Measurements from ENCODE around the gene TAF8.

DNA sequence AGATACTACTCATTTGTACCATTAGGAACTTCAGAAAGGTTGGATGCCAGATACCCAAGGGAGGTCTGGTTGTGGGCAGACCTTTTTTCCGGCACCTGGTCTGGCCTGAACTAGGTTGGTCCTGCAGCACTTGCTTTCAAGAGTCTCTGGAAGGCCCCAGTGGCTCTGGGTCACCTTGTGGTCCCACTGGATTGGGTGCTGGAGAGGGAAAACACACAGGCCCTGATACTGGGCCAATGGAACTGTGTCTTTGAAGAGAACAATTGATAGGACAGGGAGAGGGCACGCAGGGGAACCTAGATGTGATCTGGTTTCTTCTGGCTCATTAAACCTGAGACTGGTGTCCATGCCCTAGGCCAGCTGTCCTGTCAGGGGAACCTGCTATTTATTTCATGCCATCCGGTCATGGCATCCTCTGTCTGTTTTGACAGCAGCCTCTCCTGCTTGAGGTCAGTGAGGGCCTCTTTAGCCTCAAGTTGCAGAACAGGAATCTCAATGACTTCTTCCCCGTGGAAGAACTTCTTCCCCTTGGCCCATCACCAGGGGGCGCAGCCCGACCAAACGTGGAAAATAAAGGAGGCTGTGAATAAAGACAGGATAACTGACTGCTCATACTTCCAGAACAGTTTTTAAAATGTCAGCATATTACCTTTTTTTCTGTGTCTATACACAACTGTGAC is 25.0 kb downstream of the TAF8 start:
- TF ChIP-seq, protein P1, sequence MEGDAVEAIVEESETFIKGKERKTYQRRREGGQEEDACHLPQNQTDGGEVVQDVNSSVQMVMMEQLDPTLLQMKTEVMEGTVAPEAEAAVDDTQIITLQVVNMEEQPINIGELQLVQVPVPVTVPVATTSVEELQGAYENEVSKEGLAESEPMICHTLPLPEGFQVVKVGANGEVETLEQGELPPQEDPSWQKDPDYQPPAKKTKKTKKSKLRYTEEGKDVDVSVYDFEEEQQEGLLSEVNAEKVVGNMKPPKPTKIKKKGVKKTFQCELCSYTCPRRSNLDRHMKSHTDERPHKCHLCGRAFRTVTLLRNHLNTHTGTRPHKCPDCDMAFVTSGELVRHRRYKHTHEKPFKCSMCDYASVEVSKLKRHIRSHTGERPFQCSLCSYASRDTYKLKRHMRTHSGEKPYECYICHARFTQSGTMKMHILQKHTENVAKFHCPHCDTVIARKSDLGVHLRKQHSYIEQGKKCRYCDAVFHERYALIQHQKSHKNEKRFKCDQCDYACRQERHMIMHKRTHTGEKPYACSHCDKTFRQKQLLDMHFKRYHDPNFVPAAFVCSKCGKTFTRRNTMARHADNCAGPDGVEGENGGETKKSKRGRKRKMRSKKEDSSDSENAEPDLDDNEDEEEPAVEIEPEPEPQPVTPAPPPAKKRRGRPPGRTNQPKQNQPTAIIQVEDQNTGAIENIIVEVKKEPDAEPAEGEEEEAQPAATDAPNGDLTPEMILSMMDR (conservative IDR thresholded peaks at IDR 0.05 in 1 of 2, IDR thresholded peaks at IDR 0.05 in 1 of 2; ENCODE audit: extremely low read depth in 1 of 2, insufficient read depth in 1 of 2, low read depth in 1 of 2, low read length in 2 of 2): peak; percentile 91 to 94
- no peak for TF ChIP-seq EZH2 (IDR thresholded peaks at IDR 0.05; ENCODE audit: borderline replicate concordance, low read length)

Measured in mammary epithelial cell (primary cell).